NCI-H1436 treated with DMSO at 0.1 percent for 48 hours (cell line): ENCODE data around the gene DECR2.
"Not testable (repeated sequence)": the region's sequence is repeated elsewhere in the genome, so short reads cannot be mapped to it uniquely, and the experiment has no call there.

ENCODE experiments used
- DNase-seq: peaks from one replicate; lab custom pipeline; 2025; lab: John Stamatoyannopoulos, UW

DECR2 gene

GRCh38 chr16:401468-402348 lies at the start of gene DECR2:
Gene DECR2, plus strand, starts transcription at chr16:401885. Its CDS starts 79 bp downstream, at chr16:401964.
- no peak for DNase-seq

- DNase-seq, result peak; percentile 92
Measured at GRCh38 chr16:352547-353403, 48.9 kb upstream of the DECR2 start, which contains the start of gene AXIN1. Gene AXIN1, minus strand, starts transcription at chr16:352723. Its CDS starts 5,698 bp downstream, at chr16:347025.

- no peak for DNase-seq
Measured at GRCh38 chr16:353404-354290, 48.0 kb upstream of the DECR2 start.

GRCh38 chr16:354291-354881 lies 47.3 kb upstream of the DECR2 start:
- no peak for DNase-seq

- no peak for DNase-seq
Measured at GRCh38 chr16:354971-355461, 46.7 kb upstream of the DECR2 start.

GRCh38 chr16:356741-357140 lies 44.9 kb upstream of the DECR2 start:
- no peak for DNase-seq

GRCh38 chr16:359067-359763 lies 42.5 kb upstream of the DECR2 start:
- no peak for DNase-seq

- DNase-seq, result no peak
Measured at GRCh38 chr16:359871-360697, 41.6 kb upstream of the DECR2 start.

- no peak for DNase-seq
Measured at GRCh38 chr16:360698-361336, 40.9 kb upstream of the DECR2 start.

GRCh38 chr16:361341-361871 lies 40.3 kb upstream of the DECR2 start:
- DNase-seq, result no peak

GRCh38 chr16:361872-362701 lies 39.6 kb upstream of the DECR2 start:
- no peak for DNase-seq

- DNase-seq, result not testable (repeated sequence)
Measured at GRCh38 chr16:362702-362999, 39.0 kb upstream of the DECR2 start.

GRCh38 chr16:363110-363765 lies 38.4 kb upstream of the DECR2 start:
- DNase-seq, result no peak

- no peak for DNase-seq
Measured at GRCh38 chr16:363766-364490, 37.8 kb upstream of the DECR2 start.

- DNase-seq, result no peak
Measured at GRCh38 chr16:364595-365491, 36.8 kb upstream of the DECR2 start.

GRCh38 chr16:366476-366875 lies 35.2 kb upstream of the DECR2 start:
- no peak for DNase-seq
